ENCODE results near the gene RRP36. TPM values are rescaled to one million over a fixed set of nuclear protein-coding genes. Genes with fewer than 3 reads are reported as not detected.
"Not testable (repeated sequence)": the region's sequence is repeated elsewhere in the genome, so short reads cannot be mapped to it uniquely, and the experiment has no call there.

RRP36 gene
- total and polyA plus RNA-seq, 12 donors: 29.6 to 109 (median 50.7) TPM

GRCh38 chr6:42996513-42996912 lies 24.9 kb upstream of the RRP36 start:
- H3K9me3 ChIP-seq (replicated peaks in 1 of 3): no peaks in the 10 kb centered on the region
- H3K4me1 ChIP-seq (replicated peaks in 1 of 2): no peaks in the 10 kb centered on the region
- intact Hi-C loops (cut with DNase I): loop anchor here in 1 of 2 donors (10.0 kb wide), 1 partner anchor 92 kb away; no protein-coding TSS in a partner anchor
- no peaks in the 10 kb centered on the region for H3K27me3 ChIP-seq
- no peaks in the 10 kb centered on the region for H3K36me3 ChIP-seq (replicated peaks in 1 of 2)
- no peak for DNase-seq
- H3K4me3 ChIP-seq: no peak overlapping the region
- no peak overlapping the region for H3K27ac ChIP-seq
- TF ChIP-seq POLR2A (IDR thresholded peaks at IDR 0.05) (no peak), CTCF (IDR thresholded peaks at IDR 0.05) (peak in 1 of 6 experiments; percentile 16)

GRCh38 chr6:42998205-42998604 lies 23.2 kb upstream of the RRP36 start:
- not testable (repeated sequence) for H3K27ac ChIP-seq; H3K4me1 ChIP-seq (replicated peaks in 1 of 2); H3K27me3 ChIP-seq; H3K36me3 ChIP-seq (replicated peaks in 1 of 2); DNase-seq; H3K9me3 ChIP-seq (replicated peaks in 1 of 3); H3K4me3 ChIP-seq
- intact Hi-C loops (cut with DNase I): loop anchor here in 1 of 2 donors (10.0 kb wide), 1 partner anchor 93 kb away; no protein-coding TSS in a partner anchor
- 93 to 97% (median 94%) methylated on average over 9 of the region's 9 CpGs for WGBS, 4 donors

- intact Hi-C loops (cut with DNase I): no loop called here
- WGBS, 4 donors: 94 to 96% (median 96%) methylated on average over 8 of the region's 8 CpGs
Measured at GRCh38 chr6:43001843-43002242, 19.6 kb upstream of the RRP36 start.

GRCh38 chr6:43005844-43006243 lies 15.6 kb upstream of the RRP36 start:
- no peak for TF ChIP-seq POLR2A (IDR thresholded peaks at IDR 0.05)
- no peak for TF ChIP-seq CTCF (IDR thresholded peaks at IDR 0.05)
- Histone ChIP-seq H3K27ac (no peak overlapping the region), H3K9me3 (replicated peaks in 1 of 3) (no peaks in the 10 kb centered on the region), H3K4me1 (replicated peaks in 1 of 2) (no peaks in the 10 kb centered on the region), H3K27me3 (no peaks in the 10 kb centered on the region), H3K4me3 (no peak overlapping the region), H3K36me3 (replicated peaks in 1 of 2) (peaks cover 0 to 44% of the 10 kb centered on the region in 2 donors)
- intact Hi-C loops (cut with DNase I): no loop called here
- DNase-seq: no peak
- WGBS, 4 donors: 80 to 92% (median 89%) methylated on average over 5 of the region's 5 CpGs

More at GRCh38 chr6:43001843-43002242, 19.6 kb upstream of the RRP36 start:
- Histone ChIP-seq H3K4me3 (no peak overlapping the region), H3K27me3 (no peaks in the 10 kb centered on the region), H3K36me3 (replicated peaks in 1 of 2) (peaks cover 0 to 4% of the 10 kb centered on the region in 2 donors), H3K27ac (no peak overlapping the region), H3K9me3 (replicated peaks in 1 of 3) (no peaks in the 10 kb centered on the region), H3K4me1 (replicated peaks in 1 of 2) (no peaks in the 10 kb centered on the region)
- TF ChIP-seq CTCF (IDR thresholded peaks at IDR 0.05): no peak
- no peak for TF ChIP-seq POLR2A (IDR thresholded peaks at IDR 0.05)
- no peak for DNase-seq

- H3K9me3 ChIP-seq (replicated peaks in 1 of 3): no peaks in the 10 kb centered on the region
- no peaks in the 10 kb centered on the region for H3K4me1 ChIP-seq (replicated peaks in 1 of 2)
- TF ChIP-seq CTCF (IDR thresholded peaks at IDR 0.05) (no peak), POLR2A (IDR thresholded peaks at IDR 0.05) (no peak)
- H3K27ac ChIP-seq: no peak overlapping the region
- no peak for DNase-seq
- no peaks in the 10 kb centered on the region for H3K27me3 ChIP-seq
- H3K4me3 ChIP-seq: no peak overlapping the region
- WGBS, 4 donors: 91 to 95% (median 93%) methylated on average over 7 to 11 of the region's 11 CpGs
- intact Hi-C loops (cut with DNase I): no loop called here
- peaks cover 0 to 48% of the 10 kb centered on the region in 2 donors for H3K36me3 ChIP-seq (replicated peaks in 1 of 2)
Measured at GRCh38 chr6:43006251-43006650, 15.2 kb upstream of the RRP36 start.
